Panc1 (cell line): ENCODE results near the gene JAZF1.

Experiments
- CTCF ChIP-seq: fragments of 450-650 bp; IDR thresholded peaks from 2 replicates; pipeline ENCODE4 v1.5.1; 2017; ENCODE audit warnings: mild to moderate bottlenecking
- REST ChIP-seq, 2 experiments: IDR thresholded peaks; 2 replicates each; pipeline ENCODE4 v1.6.1; 2011 to 2012; ENCODE audit warnings: low read depth in 2 of 2, control low read depth in 1 of 2, low read length in 1 of 2, mild to moderate bottlenecking in 1 of 2, moderate library complexity in 1 of 2; ENCODE audit not compliant: insufficient read depth in 1 of 2

- no peak for TF ChIP-seq CTCF
- TF ChIP-seq REST (IDR thresholded peaks at IDR 0.05; ENCODE audit: insufficient read depth in 1 of 2, low read depth in 2 of 2, low read length in 1 of 2): no peak
These were observed 21.6 kb upstream of the JAZF1 start for GRCh38 chr7:28202222-28202621.
